IPS-18a (cell line): Measurements from ENCODE around the gene ASB2.

Experiments
- H3K27ac ChIP-seq: one replicate; pipeline ENCODE4 v1.5.1; 2013; ENCODE audit warnings: low read length
- H3K27me3 ChIP-seq: one replicate; pipeline ENCODE4 v1.6.1; 2013; ENCODE audit warnings: mild to moderate bottlenecking, low read length; ENCODE audit not compliant: control insufficient read depth, insufficient read depth
- H3K36me3 ChIP-seq: one replicate; pipeline ENCODE4 v1.6.1; 2013; ENCODE audit warnings: low read depth, low read length; ENCODE audit not compliant: control insufficient read depth
- H3K4me1 ChIP-seq: one replicate; pipeline ENCODE4 v1.6.1; 2013; ENCODE audit warnings: low read depth, low read length; ENCODE audit not compliant: control insufficient read depth
- H3K4me3 ChIP-seq: one replicate; pipeline ENCODE4 v1.5.1; 2013; ENCODE audit warnings: low read length
- H3K9ac ChIP-seq: one replicate; pipeline ENCODE4 v1.6.1; 2013; ENCODE audit warnings: mild to moderate bottlenecking, low read length, moderate library complexity
- H3K9me3 ChIP-seq: one replicate; pipeline ENCODE4 v1.6.1; 2013; ENCODE audit warnings: low read depth, low read length; ENCODE audit not compliant: control insufficient read depth

The ASB2 gene

GRCh38 chr14:94014382-94014781 is 38.0 kb upstream of the ASB2 start:
- Histone ChIP-seq H3K36me3 (no peaks in the 10 kb centered on the region), H3K27me3 (no peaks in the 10 kb centered on the region), H3K4me3 (no peak overlapping the region), H3K4me1 (no peaks in the 10 kb centered on the region), H3K9ac (no peak overlapping the region), H3K9me3 (no peaks in the 10 kb centered on the region), H3K27ac (no peak overlapping the region)

- Histone ChIP-seq H3K9ac (no peak overlapping the region), H3K36me3 (no peaks in the 10 kb centered on the region), H3K4me3 (no peak overlapping the region), H3K4me1 (no peaks in the 10 kb centered on the region), H3K27me3 (no peaks in the 10 kb centered on the region), H3K9me3 (no peaks in the 10 kb centered on the region), H3K27ac (no peak overlapping the region)
These were observed 35.4 kb upstream of the ASB2 start for GRCh38 chr14:94011795-94012194.

GRCh38 chr14:94010625-94011024 is 34.3 kb upstream of the ASB2 start:
- no peak overlapping the region for H3K9ac ChIP-seq
- H3K9me3 ChIP-seq = no peaks in the 10 kb centered on the region
- H3K4me1 ChIP-seq = no peaks in the 10 kb centered on the region
- H3K27ac ChIP-seq = no peak overlapping the region
- no peaks in the 10 kb centered on the region for H3K27me3 ChIP-seq
- H3K36me3 ChIP-seq = no peaks in the 10 kb centered on the region
- no peak overlapping the region for H3K4me3 ChIP-seq

- no peaks in the 10 kb centered on the region for H3K36me3 ChIP-seq
- H3K27ac ChIP-seq = no peak overlapping the region
- no peak overlapping the region for H3K9ac ChIP-seq
- no peaks in the 10 kb centered on the region for H3K27me3 ChIP-seq
- H3K4me3 ChIP-seq = no peak overlapping the region
- no peaks in the 10 kb centered on the region for H3K4me1 ChIP-seq
- H3K9me3 ChIP-seq = no peaks in the 10 kb centered on the region
These were observed 33.4 kb upstream of the ASB2 start for GRCh38 chr14:94009767-94010166.

- Histone ChIP-seq H3K9ac (no peak overlapping the region), H3K4me3 (no peak overlapping the region), H3K9me3 (no peaks in the 10 kb centered on the region), H3K4me1 (no peaks in the 10 kb centered on the region), H3K36me3 (no peaks in the 10 kb centered on the region), H3K27ac (no peak overlapping the region), H3K27me3 (no peaks in the 10 kb centered on the region)
These were observed 31.9 kb upstream of the ASB2 start for GRCh38 chr14:94008234-94008633.

GRCh38 chr14:94005324-94006073 is 29.1 kb upstream of the ASB2 start:
- Histone ChIP-seq H3K27me3 (no peaks in the 10 kb centered on the region), H3K9me3 (no peaks in the 10 kb centered on the region), H3K27ac (no peak overlapping the region), H3K36me3 (no peaks in the 10 kb centered on the region), H3K4me3 (no peak overlapping the region), H3K9ac (no peak overlapping the region), H3K4me1 (no peaks in the 10 kb centered on the region)

GRCh38 chr14:94004015-94004414 is 27.6 kb upstream of the ASB2 start:
- no peak overlapping the region for H3K27ac ChIP-seq
- no peaks in the 10 kb centered on the region for H3K36me3 ChIP-seq
- no peaks in the 10 kb centered on the region for H3K9me3 ChIP-seq
- no peak overlapping the region for H3K9ac ChIP-seq
- H3K4me1 ChIP-seq = no peaks in the 10 kb centered on the region
- H3K4me3 ChIP-seq = no peak overlapping the region
- H3K27me3 ChIP-seq = no peaks in the 10 kb centered on the region

- no peak overlapping the region for H3K9ac ChIP-seq
- H3K9me3 ChIP-seq = no peaks in the 10 kb centered on the region
- no peak overlapping the region for H3K27ac ChIP-seq
- no peak overlapping the region for H3K4me3 ChIP-seq
- H3K4me1 ChIP-seq = no peaks in the 10 kb centered on the region
- no peaks in the 10 kb centered on the region for H3K36me3 ChIP-seq
- H3K27me3 ChIP-seq = no peaks in the 10 kb centered on the region
These were observed 27.0 kb upstream of the ASB2 start for GRCh38 chr14:94003397-94003796.

- Histone ChIP-seq H3K4me3 (no peak overlapping the region), H3K9me3 (no peaks in the 10 kb centered on the region), H3K9ac (no peak overlapping the region), H3K27ac (no peak overlapping the region), H3K4me1 (no peaks in the 10 kb centered on the region), H3K36me3 (no peaks in the 10 kb centered on the region), H3K27me3 (no peaks in the 10 kb centered on the region)
These were observed 25.4 kb upstream of the ASB2 start for GRCh38 chr14:94001501-94002396.

- Histone ChIP-seq H3K4me1 (no peaks in the 10 kb centered on the region), H3K27ac (no peak overlapping the region), H3K9me3 (no peaks in the 10 kb centered on the region), H3K4me3 (no peak overlapping the region), H3K36me3 (no peaks in the 10 kb centered on the region), H3K27me3 (no peaks in the 10 kb centered on the region), H3K9ac (no peak overlapping the region)
These were observed 24.6 kb upstream of the ASB2 start for GRCh38 chr14:94001016-94001415.

- H3K9ac ChIP-seq = no peak overlapping the region
These were observed 23.9 kb upstream of the ASB2 start for GRCh38 chr14:94000267-94000666.

More at GRCh38 chr14:94000267-94000666, 23.9 kb upstream of the ASB2 start:
- no peak overlapping the region for H3K27ac ChIP-seq
- H3K4me3 ChIP-seq = no peak overlapping the region
- H3K27me3 ChIP-seq = no peaks in the 10 kb centered on the region
- H3K4me1 ChIP-seq = no peaks in the 10 kb centered on the region
- no peaks in the 10 kb centered on the region for H3K36me3 ChIP-seq
- no peaks in the 10 kb centered on the region for H3K9me3 ChIP-seq
